ENCODE results near the gene TNRC18.
"Not testable (repeated sequence)": the region's sequence is repeated elsewhere in the genome, so short reads cannot be mapped to it uniquely, and the experiment has no call there.

- TF ChIP-seq POLR2AphosphoS5, CTCF, EP300 (IDR thresholded peaks at IDR 0.05): not testable (repeated sequence)
These were observed 148.1 kb downstream of the TNRC18 start for GRCh38 chr7:5275510-5275909.
